GM12892 (cell line): ENCODE results near the gene ARID1A.

Experiments
- POLR2A ChIP-seq: IDR thresholded peaks from 2 replicates; pipeline ENCODE4 v1.6.1; 2011; ENCODE audit warnings: low read depth, low read length, control low read depth
- POLR2AphosphoS5 ChIP-seq: IDR thresholded peaks from 2 replicates; pipeline ENCODE4 v1.6.1; 2011; ENCODE audit warnings: low read depth, low read length, control low read depth
- TAF1 ChIP-seq: IDR thresholded peaks from 2 replicates; pipeline ENCODE4 v1.6.1; 2011; ENCODE audit warnings: low read depth, mild to moderate bottlenecking, control low read depth, low read length, borderline replicate concordance

- TF ChIP-seq POLR2A (no peak), TAF1 (no peak), POLR2AphosphoS5 (no peak)
Measured at GRCh38 chr1:26828411-26828991, 132.7 kb downstream of the ARID1A start.
